Nephron progenitor cell (in vitro differentiated cells): ENCODE data around the gene TNPO2.
"Not testable (repeated sequence)": the region's sequence is repeated elsewhere in the genome, so short reads cannot be mapped to it uniquely, and the experiment has no call there.

Experiments
- DNase-seq: peaks from one replicate; pipeline ENCODE4 v3.0.0; 2021
- H3K27ac Mint-ChIP-seq: 2 replicates; pipeline ENCODE4 v1.8.0; 2021; ENCODE audit warnings: mild to moderate bottlenecking, moderate library complexity, mixed read lengths
- H3K27me3 Mint-ChIP-seq: 2 replicates; pipeline ENCODE4 v1.8.0; 2021; ENCODE audit warnings: mild to moderate bottlenecking, low read depth, mixed read lengths; ENCODE audit not compliant: poor library complexity
- H3K36me3 Mint-ChIP-seq: 2 replicates; pipeline ENCODE4 v1.8.0; 2021; ENCODE audit warnings: low read depth, mixed read lengths
- H3K4me1 Mint-ChIP-seq: 2 replicates; pipeline ENCODE4 v1.8.0; 2021; ENCODE audit warnings: mixed read lengths
- H3K4me3 Mint-ChIP-seq: 2 replicates; pipeline ENCODE4 v1.8.0; 2021; ENCODE audit warnings: mild to moderate bottlenecking, moderate library complexity, mixed read lengths
- H3K9me3 Mint-ChIP-seq: 2 replicates; pipeline ENCODE4 v1.8.0; 2021; ENCODE audit warnings: mild to moderate bottlenecking, moderate library complexity, mixed read lengths
- CTCF ChIP-seq: fragments of 200-600 bp; sonication (generic); IDR thresholded peaks from 2 replicates; pipeline ENCODE4 v1.5.0; 2021; ENCODE audit warnings: antibody characterized with exemption

Gene TNPO2

GRCh38 chr19:12681074-12681987, 42.4 kb downstream of the TNPO2 start, which contains the start of gene DHPS:
TSS of gene DHPS (minus strand) at chr19:12681880. CDS start at chr19:12681766, 114 bp downstream.
- TF ChIP-seq CTCF: no peak
- H3K27ac Mint-ChIP-seq: peak within 1 kb of the TSS; percentile 95
- peaks cover 12% of the 10 kb centered on the region for H3K4me1 Mint-ChIP-seq
- H3K27me3 Mint-ChIP-seq: no peaks in the 10 kb centered on the region
- peak; percentile 88 for DNase-seq
- peaks cover 29% of the 10 kb centered on the region for H3K36me3 Mint-ChIP-seq
- peak within 1 kb of the TSS; percentile 92 for H3K4me3 Mint-ChIP-seq
- H3K9me3 Mint-ChIP-seq: no peaks in the 10 kb centered on the region

- H3K4me1 Mint-ChIP-seq: peaks cover 7% of the 10 kb centered on the region
- DNase-seq: no peak
- no peak for TF ChIP-seq CTCF
- peak overlapping the region; percentile 92 for H3K4me3 Mint-ChIP-seq
- no peak overlapping the region for H3K27ac Mint-ChIP-seq
- H3K27me3 Mint-ChIP-seq: no peaks in the 10 kb centered on the region
- no peaks in the 10 kb centered on the region for H3K9me3 Mint-ChIP-seq
- H3K36me3 Mint-ChIP-seq: peaks cover 34% of the 10 kb centered on the region
These were observed 43.7 kb downstream of the TNPO2 start for GRCh38 chr19:12680034-12680433.

- H3K9me3 Mint-ChIP-seq, H3K27me3 Mint-ChIP-seq, H3K4me1 Mint-ChIP-seq, DNase-seq, H3K27ac Mint-ChIP-seq, H3K4me3 Mint-ChIP-seq: not testable (repeated sequence)
- H3K36me3 Mint-ChIP-seq: peaks cover 44% of the 10 kb centered on the region
These were observed 45.7 kb downstream of the TNPO2 start for GRCh38 chr19:12678039-12678438.

- H3K36me3 Mint-ChIP-seq: peaks cover 51% of the 10 kb centered on the region
- no peaks in the 10 kb centered on the region for H3K9me3 Mint-ChIP-seq
- TF ChIP-seq CTCF: no peak
- H3K27ac Mint-ChIP-seq: no peak overlapping the region
- peaks cover 10% of the 10 kb centered on the region for H3K4me1 Mint-ChIP-seq
- H3K27me3 Mint-ChIP-seq: no peaks in the 10 kb centered on the region
- no peak overlapping the region for H3K4me3 Mint-ChIP-seq
- DNase-seq: no peak
These were observed 46.8 kb downstream of the TNPO2 start for GRCh38 chr19:12676928-12677327.

GRCh38 chr19:12676384-12676792, 47.3 kb downstream of the TNPO2 start:
- Mint-ChIP-seq H3K4me3 (no peak overlapping the region), H3K27ac (no peak overlapping the region), H3K27me3 (no peaks in the 10 kb centered on the region), H3K36me3 (peaks cover 54% of the 10 kb centered on the region), H3K9me3 (no peaks in the 10 kb centered on the region), H3K4me1 (peaks cover 12% of the 10 kb centered on the region)
- peak; percentile 96 for DNase-seq
- peak; percentile 81 for TF ChIP-seq CTCF

GRCh38 chr19:12675940-12676339, 47.8 kb downstream of the TNPO2 start:
- no peak for TF ChIP-seq CTCF
- Mint-ChIP-seq H3K9me3 (no peaks in the 10 kb centered on the region), H3K4me3 (no peak overlapping the region), H3K27ac (no peak overlapping the region), H3K36me3 (peaks cover 52% of the 10 kb centered on the region), H3K27me3 (no peaks in the 10 kb centered on the region), H3K4me1 (peaks cover 8% of the 10 kb centered on the region)
- DNase-seq: no peak
